Osteocyte (in vitro differentiated cells): ENCODE measurements around the gene FAM98C. TPM values are rescaled to one million over a fixed set of nuclear protein-coding genes. Genes with fewer than 3 reads are reported as not detected.

ENCODE experiments used
- DNase-seq: peaks from one replicate; pipeline ENCODE4 v3.0.0; 2021; ENCODE audit warnings: mixed read lengths; ENCODE audit not compliant: unreplicated experiment; ENCODE audit errors: extremely low spot score
- H3K27ac Mint-ChIP-seq: one replicate; pipeline ENCODE4 v1.8.0; 2021; ENCODE audit warnings: mild to moderate bottlenecking, mixed read lengths; ENCODE audit not compliant: unreplicated experiment
- H3K27me3 Mint-ChIP-seq: one replicate; pipeline ENCODE4 v1.8.0; 2021; ENCODE audit warnings: mixed read lengths; ENCODE audit not compliant: unreplicated experiment
- H3K36me3 Mint-ChIP-seq: one replicate; pipeline ENCODE4 v1.8.0; 2021; ENCODE audit warnings: mixed read lengths; ENCODE audit not compliant: unreplicated experiment
- H3K4me1 Mint-ChIP-seq: one replicate; pipeline ENCODE4 v1.8.0; 2021; ENCODE audit warnings: mixed read lengths; ENCODE audit not compliant: unreplicated experiment
- H3K4me3 Mint-ChIP-seq: one replicate; pipeline ENCODE4 v1.8.0; 2021; ENCODE audit warnings: mild to moderate bottlenecking, moderate library complexity, mixed read lengths; ENCODE audit not compliant: unreplicated experiment
- H3K9me3 Mint-ChIP-seq: one replicate; pipeline ENCODE4 v1.8.0; 2021; ENCODE audit warnings: mixed read lengths; ENCODE audit not compliant: unreplicated experiment
- CTCF ChIP-seq: fragments of 200-600 bp; sonication (generic); IDR thresholded peaks from 2 replicates; pipeline ENCODE4 v1.5.0; 2021; ENCODE audit warnings: antibody characterized with exemption, mild to moderate bottlenecking, moderate library complexity
- total RNA-seq: library from RNA; stranded (reverse); gene quantifications from 2 replicates; pipeline ENCODE4 v1.2.1, GENCODE V29; 2021

The FAM98C gene
- total RNA-seq, 1 donor from 2014 or later: 19.4 TPM

GRCh38 chr19:38387550-38388348 lies 15.1 kb upstream of the FAM98C start, which contains the start of gene GGN:
Gene GGN, minus strand, starts transcription at chr19:38388034. Its CDS starts 773 bp downstream, at chr19:38387261.
- peak; percentile 96 for DNase-seq

GRCh38 chr19:38388349-38389100 lies 14.4 kb upstream of the FAM98C start, which contains the start of gene SPRED3:
Gene SPRED3, plus strand, starts transcription at chr19:38388697. Its CDS starts 1,606 bp downstream, at chr19:38390303.
- DNase-seq: no peak

More at GRCh38 chr19:38387550-38388348, 15.1 kb upstream of the FAM98C start, which contains the start of gene GGN:
- H3K4me1 Mint-ChIP-seq: peaks cover 15% of the 10 kb centered on the region
- no peaks in the 10 kb centered on the region for H3K27me3 Mint-ChIP-seq
- no peak for TF ChIP-seq CTCF
- peaks cover 12% of the 10 kb centered on the region for H3K36me3 Mint-ChIP-seq
- H3K4me3 Mint-ChIP-seq: peak within 1 kb of the TSS; percentile 92
- H3K27ac Mint-ChIP-seq: peak within 1 kb of the TSS; percentile 90
- no peaks in the 10 kb centered on the region for H3K9me3 Mint-ChIP-seq

GRCh38 chr19:38389101-38389925 lies 13.6 kb upstream of the FAM98C start:
- TF ChIP-seq CTCF: no peak
- Mint-ChIP-seq H3K4me3 (peak overlapping the region; percentile 74), H3K9me3 (no peaks in the 10 kb centered on the region), H3K36me3 (peaks cover 9% of the 10 kb centered on the region), H3K4me1 (peaks cover 16% of the 10 kb centered on the region), H3K27ac (peak overlapping the region; percentile 90), H3K27me3 (no peaks in the 10 kb centered on the region)
- DNase-seq: no peak

More at GRCh38 chr19:38388349-38389100, 14.4 kb upstream of the FAM98C start, which contains the start of gene SPRED3:
- peak within 1 kb of the TSS; percentile 90 for H3K27ac Mint-ChIP-seq
- TF ChIP-seq CTCF: no peak
- no peaks in the 10 kb centered on the region for H3K9me3 Mint-ChIP-seq
- no peaks in the 10 kb centered on the region for H3K27me3 Mint-ChIP-seq
- peak within 1 kb of the TSS; percentile 92 for H3K4me3 Mint-ChIP-seq
- peaks cover 16% of the 10 kb centered on the region for H3K4me1 Mint-ChIP-seq
- peaks cover 7% of the 10 kb centered on the region for H3K36me3 Mint-ChIP-seq

- Mint-ChIP-seq H3K4me1 (peaks cover 16% of the 10 kb centered on the region), H3K4me3 (peak overlapping the region; percentile 74), H3K36me3 (peaks cover 6% of the 10 kb centered on the region), H3K27me3 (no peaks in the 10 kb centered on the region), H3K27ac (peak overlapping the region; percentile 90), H3K9me3 (no peaks in the 10 kb centered on the region)
- no peak for TF ChIP-seq CTCF
- no peak for DNase-seq
Observed at GRCh38 chr19:38389957-38390924, 12.7 kb upstream of the FAM98C start.
